RWPE1 (cell line): ENCODE measurements around the gene STAT6.

Experiments used
- CTCF ChIA-PET: fragments of 350-600 bp; sonication (Branson Sonifier 250); formaldehyde crosslinking; extraction: SDS; loops from one replicate; lab custom pipeline; 2021; lab: Yijun Ruan, JAX
- POLR2A ChIA-PET: fragments of 400-600 bp; formaldehyde crosslinking; extraction: SDS; loops from one replicate; lab custom pipeline; 2020; ENCODE audit warnings: antibody characterized with exemption; ENCODE audit not compliant: low non-redundant PET; lab: Yijun Ruan, JAX
- DNase-seq: peaks from one replicate; pipeline ENCODE4 v3.0.0; 2012; ENCODE audit warnings: low spot score
- H3K27ac ChIP-seq: fragments of 450-650 bp; 2 replicates; pipeline ENCODE4 v1.5.1; 2017
- CTCF ChIP-seq: fragments of 450-650 bp; conservative IDR thresholded peaks from 2 replicates; pipeline ENCODE4 v1.5.1; 2017; ENCODE audit warnings: low read depth, mild to moderate bottlenecking

The STAT6 gene

DNA sequence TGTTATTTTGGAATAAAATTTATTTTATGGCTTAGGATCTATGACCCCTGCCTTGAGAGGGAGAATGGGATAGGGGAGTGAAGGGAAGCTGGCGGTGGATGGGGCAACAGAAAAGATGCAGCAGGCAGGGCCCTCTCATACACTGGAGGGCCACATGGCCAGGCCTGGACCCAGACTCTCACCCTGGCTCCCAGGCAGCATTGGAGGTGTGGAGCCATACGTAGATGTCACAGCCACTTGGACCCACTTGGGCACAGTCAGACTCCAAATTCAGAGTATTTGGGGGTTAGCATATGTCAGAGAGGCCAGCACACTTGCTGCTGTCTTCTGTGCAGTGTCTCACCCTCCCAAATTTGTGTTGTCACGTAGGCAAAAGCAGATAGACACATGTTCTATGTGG lies 15.7 kb downstream of the STAT6 start:
- DNase-seq: no peak
- no peak for TF ChIP-seq CTCF
- ChIA-PET CTCF (interaction anchor here (2.5 kb wide), 1 partner anchor 16 kb away, joined by 11 read pairs; the partner anchor contains the start of gene STAT6), POLR2A (interaction anchor here (1.4 to 2.4 kb wide), 2 partner anchors 9 to 16 kb away, joined by 3 to 10 read pairs; partner anchors contain the start of gene STAT6)
- H3K27ac ChIP-seq: peak overlapping the region; percentile 100

- peak overlapping the region; percentile 100 for H3K27ac ChIP-seq
- TF ChIP-seq CTCF: no peak
- no peak for DNase-seq
- ChIA-PET CTCF (interaction anchor here (0.5 to 2.5 kb wide), 3 partner anchors 17 to 29 kb away, joined by 5 to 11 read pairs (median 10); partner anchors contain the start of gene STAT6), POLR2A (interaction anchor here (0.6 to 1.3 kb wide), 4 partner anchors 17 to 327 kb away, joined by 3 to 15 read pairs (median 3); partner anchors contain the start of gene STAT6)
Measured at GRCh38 chr12:57094208-57095160, 16.7 kb downstream of the STAT6 start.

- CTCF ChIA-PET: interaction anchor here (0.5 to 2.4 kb wide), 2 partner anchors 24 to 28 kb away, joined by 5 to 10 read pairs; no protein-coding TSS in a partner anchor
- POLR2A ChIA-PET: interaction anchor here (0.6 to 1.3 kb wide), 4 partner anchors 17 to 327 kb away, joined by 3 to 15 read pairs (median 3); partner anchors contain the start of gene STAT6
- peak overlapping the region; percentile 100 for H3K27ac ChIP-seq
- peak; percentile 83 for DNase-seq
- no peak for TF ChIP-seq CTCF
Measured at GRCh38 chr12:57093415-57094207, 17.6 kb downstream of the STAT6 start.

DNA sequence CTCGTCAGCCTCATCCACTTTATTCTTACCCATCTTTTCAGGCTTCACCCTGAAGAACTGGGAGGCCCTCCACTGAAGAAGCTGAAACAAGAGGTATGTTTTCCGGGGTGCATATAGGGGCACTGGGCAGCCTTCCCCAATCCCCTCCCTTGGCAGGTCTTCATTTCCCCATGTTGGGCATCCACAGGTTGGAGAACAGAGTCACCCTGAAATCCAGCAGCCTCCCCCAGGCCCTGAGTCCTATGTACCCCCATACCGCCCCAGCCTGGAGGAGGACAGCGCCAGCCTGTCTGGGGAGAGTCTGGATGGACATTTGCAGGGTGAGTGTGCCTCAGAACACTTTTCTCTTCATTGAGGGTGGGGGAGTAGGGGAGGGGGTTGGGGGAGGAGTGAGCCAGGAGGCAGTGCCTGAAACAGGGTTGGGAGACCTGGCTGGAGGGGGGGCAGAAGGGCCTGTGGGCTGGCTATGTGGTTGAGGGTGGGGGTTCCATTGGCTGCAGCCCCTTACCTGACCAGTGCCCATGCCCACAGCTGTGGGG lies 18.2 kb downstream of the STAT6 start:
- TF ChIP-seq CTCF: no peak
- no peak for DNase-seq
- POLR2A ChIA-PET: interaction anchor here (0.9 to 1.3 kb wide), 2 partner anchors 18 to 22 kb away, joined by 3 to 15 read pairs; partner anchors contain the start of gene STAT6
- CTCF ChIA-PET: interaction anchor here (2.4 kb wide), 1 partner anchor 23 kb away, joined by 10 read pairs; no protein-coding TSS in a partner anchor
- peak overlapping the region; percentile 100 for H3K27ac ChIP-seq

DNA sequence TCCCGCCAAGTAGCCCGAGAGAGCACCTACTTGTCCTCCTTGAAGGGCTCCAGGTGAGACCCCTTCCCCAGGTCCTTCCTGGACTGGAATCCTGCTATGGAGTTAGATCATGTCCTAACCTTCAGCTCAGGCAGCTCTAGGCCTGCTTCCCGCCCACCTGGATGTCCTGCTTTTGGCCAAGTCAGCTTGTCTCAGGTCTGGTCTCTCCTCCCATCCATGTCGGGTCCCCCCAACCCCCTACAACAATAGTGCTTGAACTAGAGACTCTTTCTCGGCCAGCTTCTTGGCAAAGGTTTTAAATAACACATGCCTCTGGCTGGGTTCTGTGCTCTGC lies 18.7 kb downstream of the STAT6 start:
- peak overlapping the region; percentile 100 for H3K27ac ChIP-seq
- CTCF ChIA-PET: interaction anchor here (0.5 to 2.4 kb wide), 3 partner anchors 19 to 29 kb away, joined by 3 to 10 read pairs (median 3); no protein-coding TSS in a partner anchor
- POLR2A ChIA-PET: interaction anchor here (0.6 to 3.0 kb wide), 2 partner anchors 15 to 19 kb away, joined by 7 to 11 read pairs; partner anchors contain the start of gene STAT6
- no peak for DNase-seq
- no peak for TF ChIP-seq CTCF
